ENCODE data around the gene GRK5. TPM values are rescaled to one million over a fixed set of nuclear protein-coding genes. Genes with fewer than 3 reads are reported as not detected.

Gene GRK5
- total and polyA plus RNA-seq, 5 donors from 2014 or later: 5.1 to 46.4 (median 14.5) TPM

GRCh38 chr10:119403921-119404320 lies 196.6 kb downstream of the GRK5 start:
- H3K9me3 ChIP-seq (ENCODE audit: control insufficient read depth in 2 of 2, low read length in 2 of 2): no peaks in the 10 kb centered on the region
- H3K4me3 ChIP-seq (ENCODE audit: low read depth, low read length): no peak overlapping the region
- H3K36me3 ChIP-seq (ENCODE audit: control insufficient read depth, insufficient read depth, low read length): peaks cover 6% of the 10 kb centered on the region
- H3K27ac Mint-ChIP-seq: peak overlapping the region in 2 of 3 donors; percentile 4 to 6
- DNase-seq: no peak
- H3K4me1 Mint-ChIP-seq: peaks cover 6 to 13% (median 11%) of the 10 kb centered on the region in 4 donors
- H3K4me3 Mint-ChIP-seq: no peak overlapping the region
- H3K27me3 ChIP-seq (ENCODE audit: control insufficient read depth, insufficient read depth, low read length): no peaks in the 10 kb centered on the region
- no peak for ATAC-seq (ENCODE audit: low read depth in 2 of 2)
- peaks cover 14% of the 10 kb centered on the region for H3K36me3 Mint-ChIP-seq
- no peaks in the 10 kb centered on the region for H3K4me1 ChIP-seq (ENCODE audit: control insufficient read depth, insufficient read depth, low read length, poor library complexity, severe bottlenecking)
- H3K9me3 Mint-ChIP-seq: no peaks in the 10 kb centered on the region
- no peaks in the 10 kb centered on the region for H3K27me3 Mint-ChIP-seq
- no peak overlapping the region for H3K27ac ChIP-seq (ENCODE audit: insufficient read depth, low read length, poor library complexity, severe bottlenecking)

DNA sequence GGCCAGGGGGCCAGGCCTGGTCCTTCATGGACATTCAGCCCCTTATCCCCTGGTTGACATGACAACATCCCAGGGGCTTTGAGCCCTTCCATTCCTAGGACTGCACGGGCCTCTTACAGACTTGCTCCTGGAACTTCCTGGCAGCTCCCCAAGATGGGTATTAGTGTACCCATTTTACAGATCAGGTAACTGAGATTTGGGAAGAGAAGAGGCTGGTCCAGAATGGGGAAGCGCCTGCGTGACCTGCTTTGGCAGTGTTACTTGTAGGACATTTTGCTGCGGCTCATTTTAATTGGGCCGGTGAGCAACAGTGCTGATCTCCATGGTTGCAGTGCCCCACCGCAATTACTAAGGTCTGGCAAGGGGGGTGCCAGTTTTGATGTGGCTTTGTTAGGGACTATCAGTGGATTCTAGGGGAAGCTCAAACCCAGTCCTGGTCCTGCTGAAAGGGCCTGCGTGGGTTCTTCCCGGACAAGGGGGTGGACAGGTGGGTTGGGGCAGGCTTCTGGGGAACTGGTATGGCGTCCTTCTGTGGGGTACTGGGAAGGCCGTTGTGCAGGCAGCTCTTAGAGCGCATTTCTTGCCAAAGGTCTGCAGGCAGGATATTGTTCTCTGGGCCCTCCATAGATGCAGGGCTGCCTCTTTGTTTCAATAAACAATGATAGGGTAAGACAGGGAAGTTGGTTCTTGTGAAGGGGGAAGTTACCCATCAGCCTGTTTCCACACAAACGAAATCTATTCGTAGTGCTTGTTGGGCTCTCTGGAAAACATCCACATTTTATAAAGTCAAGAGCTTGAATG lies 197.5 kb downstream of the GRK5 start:
- no peak for DNase-seq
- Histone ChIP-seq H3K4me3 (ENCODE audit: low read depth, low read length) (no peak overlapping the region), H3K36me3 (ENCODE audit: control insufficient read depth, insufficient read depth, low read length) (no peaks in the 10 kb centered on the region), H3K4me1 (ENCODE audit: control insufficient read depth, insufficient read depth, low read length, poor library complexity, severe bottlenecking) (no peaks in the 10 kb centered on the region), H3K9me3 (ENCODE audit: control insufficient read depth in 2 of 2, low read length in 2 of 2) (no peaks in the 10 kb centered on the region), H3K27me3 (ENCODE audit: control insufficient read depth, insufficient read depth, low read length) (no peaks in the 10 kb centered on the region), H3K27ac (ENCODE audit: insufficient read depth, low read length, poor library complexity, severe bottlenecking) (no peak overlapping the region)
- Mint-ChIP-seq H3K36me3 (peaks cover 11% of the 10 kb centered on the region), H3K9me3 (no peaks in the 10 kb centered on the region), H3K27ac (peak overlapping the region; percentile 4 to 75 (median 57)), H3K4me1 (peaks cover 6 to 13% (median 9%) of the 10 kb centered on the region in 4 donors), H3K27me3 (no peaks in the 10 kb centered on the region), H3K4me3 (no peak overlapping the region)
- no peak for ATAC-seq (ENCODE audit: low read depth in 2 of 2)

DNA sequence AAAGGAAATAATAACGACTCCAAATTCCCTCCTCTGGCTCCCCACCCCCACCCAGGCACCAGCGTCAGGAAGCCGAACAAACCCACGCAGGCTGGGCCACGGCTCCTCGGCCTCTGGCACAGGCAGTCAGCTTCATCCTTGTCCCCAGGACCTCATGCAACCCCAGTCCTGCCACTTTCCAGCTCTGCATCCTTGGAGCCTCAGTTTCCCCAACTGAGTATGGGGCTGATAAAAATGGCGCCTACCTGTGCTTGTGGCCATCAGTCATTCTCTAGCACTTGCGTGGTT lies 198.1 kb downstream of the GRK5 start:
- no peaks in the 10 kb centered on the region for H3K27me3 ChIP-seq (ENCODE audit: control insufficient read depth, insufficient read depth, low read length)
- H3K36me3 Mint-ChIP-seq: peaks cover 8% of the 10 kb centered on the region
- no peak for ATAC-seq (ENCODE audit: low read depth in 2 of 2)
- no peak overlapping the region for H3K4me3 ChIP-seq (ENCODE audit: low read depth, low read length)
- H3K9me3 Mint-ChIP-seq: no peaks in the 10 kb centered on the region
- H3K27ac Mint-ChIP-seq: no peak overlapping the region
- DNase-seq: no peak
- H3K4me1 Mint-ChIP-seq: peaks cover 3 to 13% (median 6%) of the 10 kb centered on the region in 4 donors
- H3K4me3 Mint-ChIP-seq: no peak overlapping the region
- H3K27me3 Mint-ChIP-seq: no peaks in the 10 kb centered on the region
- H3K4me1 ChIP-seq (ENCODE audit: control insufficient read depth, insufficient read depth, low read length, poor library complexity, severe bottlenecking): no peaks in the 10 kb centered on the region
- H3K36me3 ChIP-seq (ENCODE audit: control insufficient read depth, insufficient read depth, low read length): no peaks in the 10 kb centered on the region
- H3K9me3 ChIP-seq (ENCODE audit: control insufficient read depth in 2 of 2, low read length in 2 of 2): no peaks in the 10 kb centered on the region
- H3K27ac ChIP-seq (ENCODE audit: insufficient read depth, low read length, poor library complexity, severe bottlenecking): no peak overlapping the region

- Mint-ChIP-seq H3K27ac (no peak overlapping the region), H3K27me3 (no peaks in the 10 kb centered on the region), H3K9me3 (no peaks in the 10 kb centered on the region), H3K4me1 (peaks cover 3 to 13% (median 6%) of the 10 kb centered on the region in 4 donors), H3K36me3 (peaks cover 8% of the 10 kb centered on the region), H3K4me3 (no peak overlapping the region)
- ATAC-seq (ENCODE audit: low read depth in 2 of 2) (no peak), DNase-seq (no peak)
- Histone ChIP-seq H3K4me1 (ENCODE audit: control insufficient read depth, insufficient read depth, low read length, poor library complexity, severe bottlenecking) (no peaks in the 10 kb centered on the region), H3K27ac (ENCODE audit: insufficient read depth, low read length, poor library complexity, severe bottlenecking) (no peak overlapping the region), H3K4me3 (ENCODE audit: low read depth, low read length) (no peak overlapping the region), H3K27me3 (ENCODE audit: control insufficient read depth, insufficient read depth, low read length) (no peaks in the 10 kb centered on the region), H3K9me3 (ENCODE audit: control insufficient read depth in 2 of 2, low read length in 2 of 2) (no peaks in the 10 kb centered on the region), H3K36me3 (ENCODE audit: control insufficient read depth, insufficient read depth, low read length) (no peaks in the 10 kb centered on the region)
Observed at GRCh38 chr10:119406137-119406536, 198.8 kb downstream of the GRK5 start.

GRCh38 chr10:119406601-119407253 lies 199.4 kb downstream of the GRK5 start:
- Mint-ChIP-seq H3K9me3 (no peaks in the 10 kb centered on the region), H3K4me1 (peaks cover 3 to 13% (median 6%) of the 10 kb centered on the region in 4 donors), H3K36me3 (peaks cover 8% of the 10 kb centered on the region), H3K27ac (peak overlapping the region in 2 of 3 donors; percentile 20 to 29), H3K27me3 (no peaks in the 10 kb centered on the region), H3K4me3 (no peak overlapping the region)
- ATAC-seq (ENCODE audit: low read depth in 2 of 2) (no peak), DNase-seq (no peak)
- Histone ChIP-seq H3K36me3 (ENCODE audit: control insufficient read depth, insufficient read depth, low read length) (no peaks in the 10 kb centered on the region), H3K27me3 (ENCODE audit: control insufficient read depth, insufficient read depth, low read length) (no peaks in the 10 kb centered on the region), H3K4me1 (ENCODE audit: control insufficient read depth, insufficient read depth, low read length, poor library complexity, severe bottlenecking) (no peaks in the 10 kb centered on the region), H3K4me3 (ENCODE audit: low read depth, low read length) (no peak overlapping the region), H3K9me3 (ENCODE audit: control insufficient read depth in 2 of 2, low read length in 2 of 2) (no peaks in the 10 kb centered on the region), H3K27ac (ENCODE audit: insufficient read depth, low read length, poor library complexity, severe bottlenecking) (no peak overlapping the region)

- H3K4me1 Mint-ChIP-seq: peaks cover 3 to 13% (median 6%) of the 10 kb centered on the region in 4 donors
- no peaks in the 10 kb centered on the region for H3K27me3 ChIP-seq (ENCODE audit: control insufficient read depth, insufficient read depth, low read length)
- H3K36me3 Mint-ChIP-seq: peaks cover 8% of the 10 kb centered on the region
- peak overlapping the region in 2 of 3 donors; percentile 20 to 29 for H3K27ac Mint-ChIP-seq
- H3K27me3 Mint-ChIP-seq: no peaks in the 10 kb centered on the region
- H3K4me3 ChIP-seq (ENCODE audit: low read depth, low read length): no peak overlapping the region
- H3K36me3 ChIP-seq (ENCODE audit: control insufficient read depth, insufficient read depth, low read length): no peaks in the 10 kb centered on the region
- H3K4me1 ChIP-seq (ENCODE audit: control insufficient read depth, insufficient read depth, low read length, poor library complexity, severe bottlenecking): no peaks in the 10 kb centered on the region
- no peak overlapping the region for H3K27ac ChIP-seq (ENCODE audit: insufficient read depth, low read length, poor library complexity, severe bottlenecking)
- H3K9me3 ChIP-seq (ENCODE audit: control insufficient read depth in 2 of 2, low read length in 2 of 2): no peaks in the 10 kb centered on the region
- H3K9me3 Mint-ChIP-seq: no peaks in the 10 kb centered on the region
- ATAC-seq (ENCODE audit: low read depth in 2 of 2) (no peak), DNase-seq (no peak)
- H3K4me3 Mint-ChIP-seq: no peak overlapping the region
Observed at GRCh38 chr10:119407254-119407777, 199.9 kb downstream of the GRK5 start.

DNA sequence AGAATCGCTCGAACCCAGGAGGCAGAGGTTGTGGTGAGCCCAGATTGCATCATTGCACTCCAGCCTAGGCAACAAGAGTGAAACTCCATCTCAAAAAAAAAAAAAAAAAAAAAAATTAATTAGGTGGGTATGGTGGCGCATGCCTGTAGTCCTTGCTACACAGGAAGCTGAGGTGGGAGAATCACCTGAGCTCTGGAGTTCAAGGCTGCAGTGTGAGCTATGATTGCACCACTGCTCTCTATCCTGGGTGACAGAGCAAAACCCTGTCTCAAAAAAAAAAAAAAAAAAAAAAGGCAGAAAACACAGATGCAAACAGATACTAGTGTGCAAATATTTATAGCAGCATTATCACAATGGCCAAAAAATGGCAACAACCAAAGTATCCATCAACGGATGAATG lies 200.7 kb downstream of the GRK5 start:
- Histone ChIP-seq H3K4me3 (ENCODE audit: low read depth, low read length) (no peak overlapping the region), H3K27me3 (ENCODE audit: control insufficient read depth, insufficient read depth, low read length) (no peaks in the 10 kb centered on the region), H3K27ac (ENCODE audit: insufficient read depth, low read length, poor library complexity, severe bottlenecking) (no peak overlapping the region), H3K4me1 (ENCODE audit: control insufficient read depth, insufficient read depth, low read length, poor library complexity, severe bottlenecking) (no peaks in the 10 kb centered on the region), H3K9me3 (ENCODE audit: control insufficient read depth in 2 of 2, low read length in 2 of 2) (no peaks in the 10 kb centered on the region), H3K36me3 (ENCODE audit: control insufficient read depth, insufficient read depth, low read length) (no peaks in the 10 kb centered on the region)
- H3K9me3 Mint-ChIP-seq: no peaks in the 10 kb centered on the region
- peaks cover 3 to 13% (median 6%) of the 10 kb centered on the region in 4 donors for H3K4me1 Mint-ChIP-seq
- peaks cover 8% of the 10 kb centered on the region for H3K36me3 Mint-ChIP-seq
- peak in 1 of 3 donors; percentile 17 for DNase-seq
- H3K27ac Mint-ChIP-seq: no peak overlapping the region
- no peak overlapping the region for H3K4me3 Mint-ChIP-seq
- no peaks in the 10 kb centered on the region for H3K27me3 Mint-ChIP-seq
- no peak for ATAC-seq (ENCODE audit: low read depth in 2 of 2)

All from CD4-positive, CD25-positive, alpha-beta regulatory T cell (primary cell).